B cell (primary cell): ENCODE measurements around the gene COG4.

Source experiments
- CTCF ChIP-seq: fragments of 200-600 bp; IDR thresholded peaks from one replicate; pipeline ENCODE4 v1.8.0; 2022; ENCODE audit warnings: antibody characterized with exemption, mild to moderate bottlenecking
- EZH2 ChIP-seq: IDR thresholded peaks from 2 replicates; pipeline ENCODE4 v1.6.1; 2012; ENCODE audit warnings: borderline replicate concordance, low read depth, mild to moderate bottlenecking, moderate library complexity, low read length; ENCODE audit not compliant: insufficient read depth, poor library complexity, severe bottlenecking

- no peak for TF ChIP-seq CTCF
- no peak for TF ChIP-seq EZH2
These were observed 30.3 kb upstream of the COG4 start for GRCh38 chr16:70553645-70554044.
